Fibroblast of peridontal ligament (primary cell): ENCODE results near the gene UBAP2L.
A peak's percentile ranks its signal among the peaks of the same experiment; 100 is the strongest.
"Not testable (repeated sequence)": the region's sequence is repeated elsewhere in the genome, so short reads cannot be mapped to it uniquely, and the experiment has no call there.

Source experiments
- DNase-seq: peaks from one replicate; pipeline ENCODE4 v3.0.0-alpha.2; 2010; ENCODE audit errors: extremely low read depth

The UBAP2L gene

GRCh38 chr1:154198756-154199562 lies 21.8 kb upstream of the UBAP2L start:
- peak; percentile 80 for DNase-seq

GRCh38 chr1:154199563-154199879 lies 21.2 kb upstream of the UBAP2L start:
- DNase-seq, result peak; percentile 38

GRCh38 chr1:154205778-154206177 lies 15.0 kb upstream of the UBAP2L start:
- DNase-seq, result not testable (repeated sequence)

- DNase-seq, result no peak
Observed at GRCh38 chr1:154206196-154206595, 14.6 kb upstream of the UBAP2L start, which contains the start of gene CFAP141. Gene CFAP141 (minus strand): TSS chr1:154206333. CDS start chr1:154206307, 26 bp downstream.

GRCh38 chr1:154207262-154207661 lies 13.5 kb upstream of the UBAP2L start:
- no peak for DNase-seq

GRCh38 chr1:154208677-154209388 lies 11.9 kb upstream of the UBAP2L start:
- no peak for DNase-seq

- no peak for DNase-seq
Observed at GRCh38 chr1:154212083-154212482, 8.7 kb upstream of the UBAP2L start.

- DNase-seq, result no peak
Observed at GRCh38 chr1:154213274-154213673, 7.5 kb upstream of the UBAP2L start.

GRCh38 chr1:154218545-154218944 lies 2.2 kb upstream of the UBAP2L start:
- DNase-seq, result no peak

- peak; percentile 37 for DNase-seq
Observed at GRCh38 chr1:154219541-154219940, 1.2 kb upstream of the UBAP2L start.

GRCh38 chr1:154220970-154221277 lies 169 bp downstream of the UBAP2L start:
- no peak for DNase-seq

- DNase-seq, result peak; percentile 87
Observed at GRCh38 chr1:154221278-154222001, 685 bp downstream of the UBAP2L start.

- DNase-seq, result peak; percentile 28
Observed at GRCh38 chr1:154222518-154222917, 1.8 kb downstream of the UBAP2L start.

GRCh38 chr1:154222918-154223317 lies 2.2 kb downstream of the UBAP2L start:
- DNase-seq, result no peak

GRCh38 chr1:154223621-154224020 lies 2.9 kb downstream of the UBAP2L start:
- no peak for DNase-seq

GRCh38 chr1:154225370-154225769 lies 4.6 kb downstream of the UBAP2L start:
- no peak for DNase-seq

GRCh38 chr1:154231112-154231511 lies 10.4 kb downstream of the UBAP2L start:
- not testable (repeated sequence) for DNase-seq

GRCh38 chr1:154233127-154233526 lies 12.4 kb downstream of the UBAP2L start:
- not testable (repeated sequence) for DNase-seq

GRCh38 chr1:154236855-154237254 lies 16.1 kb downstream of the UBAP2L start:
- DNase-seq, result no peak

- no peak for DNase-seq
Observed at GRCh38 chr1:154237435-154237834, 16.7 kb downstream of the UBAP2L start.

- no peak for DNase-seq
Observed at GRCh38 chr1:154237880-154238506, 17.2 kb downstream of the UBAP2L start.

- no peak for DNase-seq
Observed at GRCh38 chr1:154239491-154239890, 18.7 kb downstream of the UBAP2L start.
